ENCODE measurements around the gene TBCB. TPM values are rescaled to one million over a fixed set of nuclear protein-coding genes. Genes with fewer than 3 reads are reported as not detected.
"Not testable (repeated sequence)": the region's sequence is repeated elsewhere in the genome, so short reads cannot be mapped to it uniquely, and the experiment has no call there.

TBCB gene
- total and polyA plus RNA-seq, 2 experiments from 2014 or later: 177 to 268 TPM

GRCh38 chr19:36125557-36125956 is 10.3 kb downstream of the TBCB start:
- H3K9me3 ChIP-seq (ENCODE audit: low read depth): no peaks in the 10 kb centered on the region
- H3K27me3 ChIP-seq: no peaks in the 10 kb centered on the region
- H3K4me1 ChIP-seq (ENCODE audit: low read depth): no peaks in the 10 kb centered on the region
- TF ChIP-seq, protein P1, sequence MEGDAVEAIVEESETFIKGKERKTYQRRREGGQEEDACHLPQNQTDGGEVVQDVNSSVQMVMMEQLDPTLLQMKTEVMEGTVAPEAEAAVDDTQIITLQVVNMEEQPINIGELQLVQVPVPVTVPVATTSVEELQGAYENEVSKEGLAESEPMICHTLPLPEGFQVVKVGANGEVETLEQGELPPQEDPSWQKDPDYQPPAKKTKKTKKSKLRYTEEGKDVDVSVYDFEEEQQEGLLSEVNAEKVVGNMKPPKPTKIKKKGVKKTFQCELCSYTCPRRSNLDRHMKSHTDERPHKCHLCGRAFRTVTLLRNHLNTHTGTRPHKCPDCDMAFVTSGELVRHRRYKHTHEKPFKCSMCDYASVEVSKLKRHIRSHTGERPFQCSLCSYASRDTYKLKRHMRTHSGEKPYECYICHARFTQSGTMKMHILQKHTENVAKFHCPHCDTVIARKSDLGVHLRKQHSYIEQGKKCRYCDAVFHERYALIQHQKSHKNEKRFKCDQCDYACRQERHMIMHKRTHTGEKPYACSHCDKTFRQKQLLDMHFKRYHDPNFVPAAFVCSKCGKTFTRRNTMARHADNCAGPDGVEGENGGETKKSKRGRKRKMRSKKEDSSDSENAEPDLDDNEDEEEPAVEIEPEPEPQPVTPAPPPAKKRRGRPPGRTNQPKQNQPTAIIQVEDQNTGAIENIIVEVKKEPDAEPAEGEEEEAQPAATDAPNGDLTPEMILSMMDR (IDR thresholded peaks at IDR 0.05; ENCODE audit: low read depth, low read length): no peak
- no peak overlapping the region for H3K27ac ChIP-seq
- no peak for DNase-seq (ENCODE audit: low read depth in 1 of 2, low spot score in 1 of 2)
- H3K4me3 ChIP-seq: no peak overlapping the region
- H3K36me3 ChIP-seq: peaks cover 8% of the 10 kb centered on the region

DNA sequence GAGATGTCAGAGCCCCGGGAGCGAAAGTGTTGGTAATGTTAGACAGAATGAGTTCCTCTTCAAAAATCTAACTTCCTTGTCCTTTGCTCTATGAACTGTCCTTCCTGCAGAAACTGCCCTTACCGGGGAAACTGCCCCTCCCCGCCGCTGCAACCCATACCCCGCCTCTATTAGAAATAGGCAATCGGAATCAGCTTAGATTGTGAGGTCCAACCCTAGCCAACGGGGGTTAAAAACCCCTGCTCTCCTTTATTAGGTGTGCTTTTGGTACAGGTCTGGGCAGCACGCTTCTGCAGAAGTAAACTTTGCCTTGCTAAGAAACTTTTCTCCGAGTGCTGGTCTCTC is 13.1 kb downstream of the TBCB start:
- Histone ChIP-seq H3K27me3 (no peaks in the 10 kb centered on the region), H3K4me3 (peak overlapping the region; percentile 32), H3K36me3 (peaks cover 6% of the 10 kb centered on the region), H3K4me1 (ENCODE audit: low read depth) (no peaks in the 10 kb centered on the region), H3K9me3 (ENCODE audit: low read depth) (no peaks in the 10 kb centered on the region), H3K27ac (peak overlapping the region; percentile 66)
- DNase-seq (ENCODE audit: low read depth in 1 of 2, low spot score in 1 of 2): no peak
- TF ChIP-seq, protein P1 (IDR thresholded peaks at IDR 0.05; ENCODE audit: low read depth, low read length): no peak

DNA sequence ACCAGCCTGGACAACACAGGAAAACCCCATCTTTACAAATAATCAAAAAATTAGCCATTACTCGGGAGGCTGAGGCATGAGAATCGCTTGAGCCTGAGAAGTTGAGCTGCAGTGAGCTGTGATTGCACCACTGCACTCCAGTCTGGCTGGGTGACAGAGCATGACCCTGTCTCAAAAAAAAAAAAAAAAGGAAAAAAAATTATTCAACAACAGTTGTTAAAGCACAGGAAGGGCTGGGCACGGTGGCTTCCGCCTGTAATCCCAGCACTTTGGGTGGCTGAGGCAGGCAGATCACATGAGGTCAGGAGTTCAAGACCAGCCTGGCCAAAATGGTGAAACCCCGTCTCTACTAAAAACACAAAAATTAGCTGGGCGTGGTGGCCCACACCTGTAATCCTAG is 16.0 kb downstream of the TBCB start:
- not testable (repeated sequence) for H3K4me3 ChIP-seq; H3K36me3 ChIP-seq; H3K27me3 ChIP-seq; H3K27ac ChIP-seq; H3K4me1 ChIP-seq (ENCODE audit: low read depth); DNase-seq (ENCODE audit: low read depth in 1 of 2, low spot score in 1 of 2); H3K9me3 ChIP-seq (ENCODE audit: low read depth)

DNA sequence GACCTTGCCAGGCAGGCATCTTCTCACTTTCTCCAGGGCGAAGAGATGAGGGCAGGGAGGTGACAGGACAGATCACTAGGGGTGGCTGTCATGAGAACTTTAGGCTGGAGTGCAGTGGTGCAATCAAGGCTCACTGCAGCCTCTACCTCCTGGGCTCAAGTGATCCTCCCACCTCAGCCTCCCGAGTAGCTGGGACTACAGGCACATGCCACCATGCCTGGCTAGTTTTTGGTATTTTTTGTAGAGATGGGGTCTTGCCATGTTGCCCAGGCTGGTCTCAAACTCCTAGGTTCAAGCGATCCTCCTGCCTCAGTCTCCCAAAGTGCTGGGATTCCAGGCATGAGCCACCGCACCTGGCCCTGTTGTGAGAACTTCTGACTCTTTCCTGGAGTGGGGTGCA is 19.6 kb downstream of the TBCB start:
- H3K4me1 ChIP-seq (ENCODE audit: low read depth); H3K4me3 ChIP-seq; H3K27me3 ChIP-seq; H3K9me3 ChIP-seq (ENCODE audit: low read depth); H3K36me3 ChIP-seq; H3K27ac ChIP-seq; DNase-seq (ENCODE audit: low read depth in 1 of 2, low spot score in 1 of 2): not testable (repeated sequence)

GRCh38 chr19:36136964-36137686 is 21.9 kb downstream of the TBCB start:
- Histone ChIP-seq H3K36me3 (no peaks in the 10 kb centered on the region), H3K27ac (no peak overlapping the region)
- DNase-seq (ENCODE audit: low read depth in 1 of 2, low spot score in 1 of 2): peak in 1 of 2 donors; percentile 51

DNA sequence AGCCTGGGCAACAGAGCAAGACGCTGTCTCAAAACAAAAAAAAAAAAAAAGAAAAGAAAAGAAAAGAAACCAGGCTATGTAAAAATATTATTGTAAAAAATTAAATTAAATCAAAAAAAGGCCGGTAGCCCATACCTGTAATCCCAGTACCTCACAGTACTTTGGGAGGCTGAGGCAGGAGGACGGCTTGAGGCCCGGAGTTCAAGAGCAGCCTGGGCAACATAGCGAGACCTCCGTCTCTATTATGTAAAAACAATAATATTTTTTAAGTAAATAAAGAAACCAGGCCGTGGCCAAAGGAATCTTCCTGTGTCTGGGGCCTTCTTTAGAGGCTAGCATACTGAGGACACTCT is 23.8 kb downstream of the TBCB start:
- Histone ChIP-seq H3K27me3 (peaks cover 3% of the 10 kb centered on the region), H3K27ac (peak overlapping the region; percentile 92), H3K4me3 (peak overlapping the region; percentile 97), H3K4me1 (ENCODE audit: low read depth) (peaks cover 3% of the 10 kb centered on the region), H3K36me3 (peaks cover 11% of the 10 kb centered on the region), H3K9me3 (ENCODE audit: low read depth) (no peaks in the 10 kb centered on the region)
- no peak for DNase-seq (ENCODE audit: low read depth in 1 of 2, low spot score in 1 of 2)
- TF ChIP-seq, protein P1 (IDR thresholded peaks at IDR 0.05; ENCODE audit: low read depth, low read length): no peak

More at GRCh38 chr19:36136964-36137686, 21.9 kb downstream of the TBCB start:
- no peak overlapping the region for H3K4me3 ChIP-seq
- peaks cover 3% of the 10 kb centered on the region for H3K4me1 ChIP-seq (ENCODE audit: low read depth)
- TF ChIP-seq, protein P1 (IDR thresholded peaks at IDR 0.05; ENCODE audit: low read depth, low read length): no peak
- peaks cover 3% of the 10 kb centered on the region for H3K27me3 ChIP-seq
- no peaks in the 10 kb centered on the region for H3K9me3 ChIP-seq (ENCODE audit: low read depth)

All from cardiac muscle cell (in vitro differentiated cells and primary cell).